Stimulated activated CD8-positive, alpha-beta memory T cell treated with anti-CD3 and anti-CD28 coated beads, Interleukin-12 subunit alpha, Interleukin-12 subunit beta, amount 100 ng/mL, for 24 hours (primary cell): ENCODE measurements around the gene SOX6.

Experiments used
- DNase-seq: peaks from one replicate; pipeline ENCODE4 v3.0.0-alpha.2; 2020; ENCODE audit errors: extremely low read depth

SOX6 gene

DNA sequence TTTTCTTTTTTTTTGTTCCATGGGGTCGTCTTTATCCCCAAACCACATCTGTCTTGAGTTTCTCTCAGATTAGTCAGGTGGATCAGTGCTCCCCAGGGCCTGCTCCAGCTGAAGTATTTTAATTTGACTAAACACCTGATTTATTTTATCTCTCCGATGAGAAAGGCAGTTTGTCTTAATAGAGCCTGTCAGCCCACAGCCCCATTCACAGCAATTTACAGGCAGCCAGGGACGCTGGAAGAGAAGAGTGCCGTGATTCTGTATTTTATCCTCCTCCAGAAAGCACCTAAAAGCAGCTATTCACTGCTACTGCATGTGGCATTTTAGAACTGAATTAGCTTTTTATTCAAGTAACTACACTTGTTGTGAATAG is 164.5 kb downstream of the SOX6 start:
- DNase-seq: no peak

DNA sequence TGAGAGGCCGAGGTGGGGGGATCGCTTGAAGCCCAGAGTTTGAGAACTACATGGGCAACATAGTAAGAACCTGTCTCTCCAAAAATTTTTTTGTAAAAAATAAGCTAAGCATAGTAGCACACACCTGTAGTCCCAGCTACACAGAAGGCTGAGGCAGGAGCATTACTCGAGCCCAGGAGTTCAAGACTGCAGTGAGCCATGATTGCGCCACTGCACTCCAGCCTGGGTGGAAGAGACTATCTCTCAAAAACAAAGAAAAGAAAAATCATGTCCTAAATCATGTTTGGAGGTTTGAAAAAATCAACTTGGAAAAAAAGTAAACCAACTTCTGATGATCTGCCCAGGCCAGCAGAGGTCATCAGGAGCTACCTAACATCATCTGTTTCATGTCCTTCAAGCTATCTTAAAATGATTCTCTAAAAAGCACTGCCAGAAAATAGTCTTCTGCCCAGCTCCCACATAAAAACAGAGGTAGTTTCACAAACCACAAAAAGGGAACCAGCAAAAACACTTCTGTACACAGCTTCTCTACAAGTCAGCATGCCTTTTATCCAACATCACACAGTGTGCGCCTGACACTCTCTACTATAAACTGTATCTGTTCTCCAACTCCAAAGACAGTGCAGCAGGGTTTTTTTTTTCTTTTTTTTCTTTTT is 165.0 kb downstream of the SOX6 start:
- no peak for DNase-seq

DNA sequence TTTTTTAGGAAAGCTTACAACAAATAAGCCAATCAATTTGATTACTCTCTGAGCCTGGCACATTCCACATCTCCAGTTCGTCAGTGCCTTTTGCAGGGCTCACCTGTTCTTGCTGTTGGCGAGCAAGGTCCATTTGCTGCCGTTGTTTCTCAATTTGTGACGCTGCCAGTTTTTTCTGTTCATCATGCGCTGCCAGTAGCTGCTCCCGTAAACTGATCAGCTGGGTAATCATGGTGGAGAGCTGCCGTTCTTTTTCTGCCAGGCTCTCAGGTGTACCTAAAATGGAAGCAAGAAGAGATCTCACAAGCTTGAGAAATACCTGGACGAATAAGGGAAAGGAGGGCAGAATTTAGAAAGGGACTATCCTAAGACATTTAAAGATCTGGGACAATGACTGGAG is 169.7 kb downstream of the SOX6 start:
- DNase-seq: no peak

DNA sequence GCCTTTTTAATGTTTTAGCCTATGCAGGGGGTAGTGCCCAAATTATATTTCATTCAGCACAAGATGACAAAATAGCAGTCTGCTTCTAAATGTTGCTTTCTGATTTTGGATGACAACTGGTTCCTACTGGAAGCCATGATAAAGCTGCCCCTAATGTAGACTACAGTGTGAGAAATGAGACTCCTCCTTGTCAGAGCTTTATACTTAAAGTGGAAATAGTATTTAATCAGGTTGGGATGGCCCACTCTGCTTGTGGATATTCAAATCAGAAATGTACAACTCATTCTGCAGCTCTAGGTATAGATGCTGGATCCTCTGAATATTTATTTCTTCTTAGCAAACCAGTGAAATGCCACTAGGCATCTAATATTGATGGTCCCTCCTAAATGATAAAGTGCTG is 171.3 kb downstream of the SOX6 start:
- no peak for DNase-seq

DNA sequence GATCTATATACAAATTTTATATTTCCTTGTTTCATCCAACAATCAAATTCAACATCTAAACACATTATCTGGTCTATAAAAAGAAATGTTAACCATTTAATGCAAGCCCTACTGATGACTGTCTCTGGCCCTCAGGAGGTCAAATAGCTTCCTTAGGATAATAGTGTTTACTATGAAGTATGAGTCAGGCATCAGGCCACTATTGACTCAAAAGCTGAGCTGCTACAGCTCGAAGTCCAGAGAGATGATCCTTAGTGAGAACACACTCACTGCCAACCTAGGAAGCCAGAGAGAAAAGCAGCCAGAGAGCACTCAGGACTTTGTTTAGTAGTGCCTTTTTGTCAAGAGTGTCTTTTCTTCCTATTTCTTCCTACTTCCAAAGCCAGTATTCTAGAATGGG is 171.8 kb downstream of the SOX6 start:
- no peak for DNase-seq

DNA sequence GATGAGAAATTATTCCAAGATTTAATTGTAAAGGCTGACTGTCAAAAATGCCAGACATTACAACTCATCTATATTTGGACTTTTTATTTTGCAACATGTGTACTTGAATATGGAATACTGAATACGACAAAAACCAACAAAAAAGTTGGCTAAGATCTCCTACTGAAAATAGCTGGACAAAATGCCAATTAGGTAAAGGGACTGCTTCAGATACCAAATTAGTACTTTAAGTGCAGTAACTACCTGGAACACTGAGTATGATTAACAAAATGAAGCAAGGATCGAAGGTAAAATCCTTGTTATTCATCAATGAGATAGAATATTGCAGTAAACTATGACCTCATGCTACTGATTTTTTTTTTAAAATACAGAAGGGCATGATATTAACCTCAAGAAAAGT is 173.8 kb downstream of the SOX6 start:
- no peak for DNase-seq

DNA sequence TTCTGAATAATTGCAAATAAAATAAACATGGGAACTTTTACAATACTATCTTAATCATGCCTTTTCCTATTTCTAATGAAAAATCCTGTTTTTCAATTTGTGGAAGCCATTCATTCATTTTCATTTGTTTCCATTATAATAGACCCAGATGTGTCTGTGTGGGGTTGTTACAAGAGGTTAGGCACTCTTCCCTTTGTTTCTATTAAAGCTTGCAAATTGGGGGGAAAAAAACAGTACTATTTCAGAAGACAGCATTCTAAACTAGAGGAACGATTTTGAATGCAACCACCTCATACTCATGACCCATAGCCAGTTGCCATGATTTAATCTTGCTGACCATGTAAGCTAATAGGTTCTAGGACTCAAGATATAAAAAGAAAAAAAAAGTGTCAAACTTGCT is 175.5 kb downstream of the SOX6 start:
- no peak for DNase-seq

DNA sequence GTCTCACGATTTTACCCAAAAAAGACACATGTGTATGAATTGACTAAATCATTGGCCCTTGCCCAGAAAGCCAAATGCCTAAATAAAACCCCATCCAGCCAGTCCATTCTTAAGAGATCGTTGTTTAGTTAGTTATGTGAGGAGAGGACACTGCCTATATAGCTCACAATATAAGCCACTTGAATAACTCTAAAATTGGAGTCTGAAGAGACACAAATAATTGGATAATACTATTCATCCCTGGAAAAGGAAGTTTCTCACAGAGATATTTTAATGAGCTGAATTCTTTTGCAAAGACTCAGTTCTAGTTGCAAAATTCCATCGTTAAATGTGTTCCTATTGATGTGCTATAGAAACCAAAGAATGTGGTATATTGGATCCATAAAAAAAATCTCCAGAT is 176.7 kb downstream of the SOX6 start:
- no peak for DNase-seq

DNA sequence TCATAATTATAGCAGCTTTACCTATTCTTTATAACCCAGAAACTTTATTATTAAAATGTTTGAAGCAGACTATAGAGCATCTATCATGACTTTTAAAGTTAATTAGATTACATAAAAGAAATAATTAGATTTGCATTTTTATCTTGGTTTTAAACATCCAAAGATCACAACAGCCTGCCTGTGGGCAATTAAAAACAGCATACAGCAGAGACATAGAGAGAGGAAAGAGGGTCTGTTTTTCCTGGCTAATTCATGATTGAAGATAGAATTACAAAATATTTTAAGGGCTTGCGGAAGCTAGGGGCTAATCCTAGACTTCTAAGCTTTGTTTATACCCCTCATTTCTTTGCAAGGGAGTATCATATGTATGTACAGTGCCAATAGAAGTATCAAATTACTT is 178.1 kb downstream of the SOX6 start:
- DNase-seq: no peak

DNA sequence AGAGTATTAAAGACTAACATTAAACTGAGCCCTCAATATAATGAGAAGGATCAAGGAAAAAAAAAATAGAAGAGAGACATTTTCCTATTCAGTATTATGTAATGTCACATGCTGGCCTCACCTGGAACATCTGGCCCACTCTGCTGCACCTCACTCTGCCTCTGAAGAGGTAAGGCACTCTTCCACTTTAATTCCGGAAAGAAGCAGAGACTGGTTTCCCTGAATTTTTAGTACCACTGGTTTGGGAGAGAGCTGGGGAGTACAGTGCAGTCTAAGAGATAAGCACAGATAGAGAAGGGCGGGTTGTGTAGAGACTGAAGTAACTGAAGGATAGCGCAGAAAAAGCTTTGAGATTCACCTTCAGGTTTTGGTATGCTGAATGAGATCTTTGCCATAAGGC is 178.7 kb downstream of the SOX6 start:
- DNase-seq: no peak

DNA sequence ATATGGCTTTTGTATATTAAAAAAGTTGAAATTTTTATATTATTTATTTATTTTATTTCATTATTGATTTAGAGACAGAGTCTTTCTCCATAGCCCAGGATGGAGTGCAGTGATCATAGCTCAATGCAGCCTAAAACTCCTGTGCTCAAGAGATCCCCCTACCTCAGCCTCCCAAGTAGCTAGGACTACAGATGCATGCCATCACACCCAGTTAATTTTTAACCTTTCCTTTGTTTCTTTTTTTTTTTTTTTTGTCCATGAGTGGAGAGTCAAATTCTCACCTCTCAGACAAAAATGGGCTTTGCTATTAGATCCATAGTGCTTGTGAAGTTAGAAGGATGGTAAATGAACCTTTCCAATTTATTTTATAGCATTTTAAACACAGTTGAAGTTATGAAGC is 182.5 kb downstream of the SOX6 start:
- no peak for DNase-seq

DNA sequence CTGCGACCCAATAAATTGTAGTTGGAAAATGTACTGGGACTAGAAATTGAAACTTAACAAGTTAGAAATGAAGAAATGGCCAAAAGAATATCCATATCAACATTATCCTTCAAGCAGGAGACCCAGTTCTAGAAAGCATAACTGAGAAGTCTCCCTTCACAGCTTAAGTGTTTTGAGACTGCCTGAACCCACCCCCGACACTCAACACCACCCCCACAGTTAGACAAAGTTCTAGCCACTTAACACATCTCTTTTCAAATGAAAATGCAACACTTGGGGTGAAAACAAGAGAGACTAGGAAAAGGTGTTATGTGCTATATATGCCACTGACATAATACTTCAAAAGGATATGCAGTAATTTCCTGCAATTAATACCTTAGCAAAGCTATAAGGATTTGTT is 184.5 kb downstream of the SOX6 start:
- no peak for DNase-seq

DNA sequence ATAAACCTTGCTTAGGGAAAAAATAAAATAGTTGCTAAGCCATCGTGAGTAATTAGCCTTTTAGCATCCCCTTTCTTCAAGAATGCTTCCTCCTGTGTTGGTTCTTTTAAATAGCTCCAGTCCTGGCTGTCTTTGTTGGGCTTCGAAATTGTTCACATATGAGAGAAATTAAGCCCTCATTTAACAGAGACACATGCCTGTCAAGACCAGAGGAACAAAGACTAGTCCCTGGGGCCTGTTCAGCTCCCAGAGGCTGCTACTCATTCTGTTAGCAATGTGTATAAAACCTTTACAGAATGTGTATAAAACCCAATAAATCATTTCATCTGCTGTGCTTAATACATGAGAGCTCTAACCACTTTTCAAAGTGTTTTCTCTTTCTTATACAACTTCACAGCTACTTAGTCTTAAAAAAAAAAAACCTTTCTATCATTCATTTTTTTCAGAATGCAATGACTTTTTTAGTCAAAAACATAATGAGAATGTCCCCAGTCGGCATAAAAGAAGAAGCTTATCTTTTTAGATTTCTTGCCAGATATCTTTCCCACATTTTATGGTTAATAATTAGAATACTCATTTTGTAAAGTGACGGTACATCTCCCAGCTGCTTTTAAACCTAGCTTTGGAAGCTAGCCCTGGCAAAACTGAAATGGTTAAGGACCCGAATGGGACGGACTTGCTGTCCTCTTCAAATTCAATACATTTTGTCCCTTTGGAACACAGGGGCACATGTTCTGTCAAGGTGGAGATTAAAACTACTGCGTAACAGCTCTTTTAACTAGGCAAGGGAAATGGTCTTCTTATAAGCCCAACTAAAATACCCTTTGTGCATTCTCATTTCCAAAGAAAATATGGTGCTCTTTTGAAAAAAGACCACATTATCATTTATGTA is 186.1 kb downstream of the SOX6 start:
- DNase-seq: no peak

DNA sequence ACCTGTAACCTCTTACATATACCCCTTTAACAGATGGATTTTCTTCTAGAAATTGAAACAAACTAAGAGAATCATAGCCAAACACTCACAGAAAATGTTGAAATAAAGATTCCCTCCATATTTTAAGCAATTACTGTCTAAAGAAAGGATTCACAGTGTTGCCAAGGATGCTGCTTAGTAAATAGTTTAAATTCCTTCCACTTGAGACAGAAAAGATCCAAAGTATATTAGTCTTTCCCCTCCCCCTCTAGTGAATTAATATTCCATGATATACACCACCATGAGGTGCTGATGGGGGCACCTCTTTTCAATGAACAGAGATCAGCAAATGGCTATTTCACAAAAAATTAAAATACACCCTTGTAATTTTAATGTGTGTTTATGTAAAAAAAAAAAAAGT is 186.8 kb downstream of the SOX6 start:
- no peak for DNase-seq

DNA sequence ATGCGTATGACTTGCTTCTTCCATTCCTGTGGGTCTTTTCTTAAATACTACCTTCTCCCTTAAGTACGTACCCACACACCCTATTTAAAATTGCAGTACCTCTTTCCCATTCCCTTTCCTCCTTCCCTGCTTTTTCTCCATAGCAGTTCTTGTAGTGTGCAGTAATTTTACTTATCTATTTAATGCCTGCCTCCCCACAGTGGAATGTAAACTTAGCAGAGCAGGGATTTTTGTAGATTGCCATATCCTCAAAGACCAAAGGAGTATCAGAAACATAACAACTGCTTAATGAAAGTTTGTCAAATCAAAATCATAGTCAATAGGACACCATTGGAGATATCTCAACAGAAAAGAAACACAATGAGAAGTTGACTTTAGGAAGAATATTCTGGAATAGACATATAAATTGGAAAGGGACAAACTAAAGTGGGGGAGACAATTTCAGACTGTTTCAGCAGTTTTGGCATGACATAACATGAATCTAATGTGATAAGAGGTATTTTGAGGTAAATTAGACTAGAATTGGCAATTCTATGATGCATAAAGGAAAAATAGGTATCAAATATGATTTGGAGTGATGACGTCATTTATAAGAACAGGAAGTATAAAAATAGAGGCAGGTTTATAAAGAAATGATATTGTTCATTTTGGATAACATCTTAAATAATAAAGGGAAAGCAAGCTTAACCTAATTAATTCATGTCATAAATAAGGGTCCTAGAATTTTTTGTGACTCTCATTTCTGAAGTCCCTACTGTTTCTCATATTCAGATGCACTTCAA is 188.4 kb downstream of the SOX6 start:
- no peak for DNase-seq

DNA sequence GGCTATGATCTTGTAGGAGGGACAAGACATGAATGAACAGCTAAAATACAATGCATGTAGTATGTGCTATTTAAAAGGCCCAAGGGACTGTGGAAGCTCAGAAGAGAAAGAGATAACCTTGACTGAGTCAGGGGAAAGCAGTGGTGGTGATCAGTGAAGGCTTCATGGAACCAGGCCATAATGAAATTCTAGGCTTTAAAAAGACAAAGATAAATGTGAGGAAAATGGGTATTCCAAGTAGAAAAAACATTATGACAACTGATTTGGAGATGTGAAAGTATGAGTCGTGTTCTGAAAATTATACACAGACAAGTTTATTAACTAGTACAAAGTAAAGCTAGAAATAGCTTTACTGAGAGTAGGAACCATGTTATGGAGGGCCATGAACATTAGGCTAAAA is 189.8 kb downstream of the SOX6 start:
- no peak for DNase-seq

DNA sequence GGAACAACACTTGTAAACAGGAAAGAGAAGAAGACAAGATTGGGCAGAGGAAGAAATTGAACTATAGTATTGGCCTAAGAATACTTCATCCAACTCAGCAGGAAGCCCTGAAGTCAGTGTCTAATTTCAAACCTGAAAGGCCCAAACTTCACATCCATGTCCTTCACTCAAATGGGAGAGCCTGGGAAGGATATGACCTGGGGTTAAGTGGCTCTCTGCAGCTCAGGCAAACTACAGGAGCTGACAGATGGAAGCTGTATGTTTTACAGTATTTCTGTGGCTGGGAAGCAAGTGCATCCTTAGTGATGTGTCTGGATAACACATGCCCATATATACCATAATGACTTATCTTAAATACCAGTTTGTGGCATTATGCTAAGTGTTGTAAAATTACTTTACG is 196.2 kb downstream of the SOX6 start:
- DNase-seq: no peak

DNA sequence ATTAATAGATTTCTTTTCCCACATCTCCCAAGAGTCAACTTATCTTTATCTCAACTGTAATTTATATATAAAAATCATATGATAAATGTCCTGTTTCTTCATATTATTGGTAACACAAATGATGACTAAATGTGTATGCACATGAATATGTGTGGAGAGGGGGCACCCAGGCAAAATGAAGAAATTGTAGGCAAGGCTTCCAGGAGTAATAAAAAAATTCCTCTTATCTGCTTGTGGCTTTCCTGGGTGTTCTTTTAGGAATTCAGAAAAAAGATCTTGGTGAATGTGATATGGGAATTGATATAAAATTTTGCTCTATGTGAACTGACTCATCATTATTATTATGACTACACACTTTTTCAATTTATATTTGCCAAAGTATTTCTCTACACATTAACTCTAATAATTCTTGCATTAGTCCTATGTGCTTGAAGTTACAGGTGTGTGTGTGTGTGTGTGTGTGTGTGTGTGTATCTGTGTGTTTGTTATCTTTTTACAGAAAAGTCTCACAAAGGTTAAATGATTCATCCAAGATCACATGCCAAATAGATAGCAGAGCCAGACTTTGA is 197.8 kb downstream of the SOX6 start:
- no peak for DNase-seq

DNA sequence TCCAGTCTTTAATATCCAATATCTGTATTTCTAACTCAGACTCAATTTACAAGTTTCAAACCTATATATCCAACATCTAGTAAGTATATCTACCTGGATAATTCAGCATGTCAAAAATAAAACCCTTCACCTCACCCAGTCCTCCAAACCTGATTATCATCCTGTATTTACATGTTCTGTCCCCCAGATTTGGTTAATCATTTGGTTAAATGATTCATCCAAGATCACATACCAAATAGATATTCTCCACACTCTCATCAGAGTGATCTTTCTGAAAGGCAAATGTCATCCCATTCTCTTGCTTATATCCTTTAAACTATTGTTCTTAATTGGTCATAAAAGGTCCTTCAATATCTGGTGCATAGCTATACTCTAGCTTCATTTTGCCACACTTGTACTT is 199.0 kb downstream of the SOX6 start:
- no peak for DNase-seq

DNA sequence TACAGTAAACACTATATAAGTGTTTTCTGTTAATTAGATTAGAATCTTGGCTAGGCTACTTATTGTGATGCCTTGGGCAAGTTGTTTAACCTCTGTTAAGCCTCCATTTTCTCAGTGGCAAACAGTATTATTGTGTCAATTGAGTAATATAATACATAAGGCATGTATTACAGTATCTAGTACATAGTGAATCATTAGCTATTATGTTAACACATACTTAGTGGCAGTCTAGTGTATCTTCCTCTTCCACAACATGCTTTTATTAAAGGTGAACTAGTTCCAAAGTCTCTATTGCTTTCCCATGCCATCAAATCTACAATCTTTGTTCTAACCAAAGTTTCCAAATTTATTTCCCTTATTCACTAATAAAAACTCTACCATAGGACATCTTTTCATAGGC is 200.9 kb downstream of the SOX6 start:
- DNase-seq: no peak

DNA sequence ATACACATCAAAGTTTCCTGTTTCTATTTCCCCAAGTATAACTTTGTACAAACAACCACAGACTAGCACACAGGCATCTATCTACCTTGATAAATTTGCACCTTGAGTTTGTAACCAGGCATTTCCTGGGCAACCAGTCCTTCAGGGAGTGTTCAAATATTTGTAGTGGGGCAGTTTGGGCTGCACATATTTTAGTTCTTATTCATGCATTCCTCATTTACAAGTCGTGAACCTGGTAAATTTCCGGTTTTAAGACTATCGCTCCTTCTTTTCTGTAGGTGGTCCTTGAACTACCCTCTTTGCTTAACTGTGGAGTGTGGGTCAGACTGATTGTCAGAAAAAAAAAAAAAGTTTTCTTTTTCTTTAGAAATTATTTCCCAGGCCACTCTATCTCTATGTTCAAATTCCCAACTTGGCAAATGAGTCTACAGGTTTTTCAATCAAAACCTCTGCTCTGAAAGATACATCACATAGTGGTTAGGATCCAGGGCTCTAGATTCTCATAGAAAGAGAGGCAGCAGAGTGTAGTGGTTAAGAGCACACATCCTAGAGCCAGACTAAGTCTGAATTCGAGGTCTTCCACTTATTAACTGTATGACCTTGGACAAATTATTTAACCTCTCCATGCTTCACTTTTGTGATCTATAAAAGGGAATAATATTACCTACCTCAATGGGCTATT is 201.5 kb downstream of the SOX6 start:
- DNase-seq: no peak

DNA sequence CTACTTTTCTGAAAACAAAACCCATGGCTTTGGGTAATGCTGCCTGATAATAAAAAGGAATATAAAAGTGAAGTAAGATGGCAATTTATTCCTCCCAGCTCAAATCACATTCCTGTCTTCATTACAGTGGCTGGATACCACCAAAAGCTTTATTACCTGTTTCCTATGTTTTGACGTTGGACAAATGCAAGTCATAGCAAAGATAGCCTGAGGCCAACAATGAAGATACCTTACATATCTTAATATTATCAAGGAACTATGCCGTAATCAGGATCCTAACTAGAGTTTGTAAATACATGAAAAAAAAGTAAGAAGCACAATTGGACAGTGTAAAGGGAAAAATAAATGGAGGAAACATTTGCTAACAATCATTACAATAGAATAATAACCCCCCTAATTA is 202.4 kb downstream of the SOX6 start:
- no peak for DNase-seq
